T-helper 17 cell (primary cell): ENCODE results near the gene TAS1R1. TPM values are rescaled to one million over a fixed set of nuclear protein-coding genes. Genes with fewer than 3 reads are reported as not detected.

ENCODE experiments used
- ATAC-seq: fragments of 150-1000 bp; cut with Tn5 transposase; 2 replicates; pipeline ENCODE4 v1.10.0; 2021; ENCODE audit warnings: mild to moderate bottlenecking, moderate library complexity
- DNase-seq, 3 donors: peaks; one replicate each; pipeline versions ENCODE4 v3.0.0 to v3.0.0-alpha.2; 2020 to 2021
- H3K9me3 ChIP-seq: one replicate; pipeline ENCODE4 v1.7.0; 2013; ENCODE audit warnings: low read length, mild to moderate bottlenecking; ENCODE audit not compliant: control insufficient read depth, poor library complexity, severe bottlenecking
- H3K27ac Mint-ChIP-seq: one replicate; pipeline ENCODE4 v1.8.0; 2022; ENCODE audit warnings: mild to moderate bottlenecking, moderate library complexity, mixed read lengths
- H3K27me3 Mint-ChIP-seq: one replicate; pipeline ENCODE4 v1.8.0; 2022; ENCODE audit warnings: mixed read lengths
- H3K36me3 Mint-ChIP-seq: one replicate; pipeline ENCODE4 v1.8.0; 2022; ENCODE audit warnings: low read depth, mixed read lengths
- H3K4me1 Mint-ChIP-seq: one replicate; pipeline ENCODE4 v1.8.0; 2022; ENCODE audit warnings: mild to moderate bottlenecking, mixed read lengths
- H3K4me3 Mint-ChIP-seq: one replicate; pipeline ENCODE4 v1.8.0; 2022; ENCODE audit warnings: mild to moderate bottlenecking, moderate library complexity, mixed read lengths
- total RNA-seq, 4 donors: library from RNA in 2 of 4; stranded (reverse) in 2 of 4; gene quantifications; one replicate each; pipeline ENCODE4 v1.2.3 and lab custom pipeline; 2022 to 2026

Gene TAS1R1
- total RNA-seq, 2 donors from 2014 or later = not detected

DNA sequence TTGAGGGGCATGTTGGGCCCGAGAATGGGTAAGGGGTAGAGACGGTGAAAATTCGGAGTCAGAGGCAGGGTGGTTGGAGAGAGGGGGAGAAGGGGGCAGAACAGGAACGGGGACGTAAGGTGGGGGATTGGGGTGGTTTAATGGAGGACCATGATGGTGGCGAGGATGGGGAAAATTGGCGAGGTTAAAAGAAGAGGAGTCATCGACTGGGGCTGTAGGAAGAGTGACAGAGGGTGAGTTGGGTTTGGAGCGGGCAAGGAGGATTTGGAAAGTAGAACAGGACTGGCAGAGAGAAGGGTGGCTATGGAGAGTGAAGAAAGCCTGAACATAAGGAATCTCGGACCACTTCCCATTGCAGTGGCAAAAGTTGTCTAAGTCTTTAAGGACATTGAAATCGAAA is 13.9 kb downstream of the TAS1R1 start:
- Mint-ChIP-seq H3K36me3 (peaks cover 3% of the 10 kb centered on the region), H3K4me3 (no peak overlapping the region), H3K27ac (no peak overlapping the region), H3K27me3 (no peaks in the 10 kb centered on the region), H3K4me1 (peaks cover 5% of the 10 kb centered on the region)
- DNase-seq (no peak), ATAC-seq (no peak)
- no peaks in the 10 kb centered on the region for H3K9me3 ChIP-seq

- H3K36me3 Mint-ChIP-seq = peaks cover 3% of the 10 kb centered on the region
- DNase-seq = no peak
Measured at GRCh38 chr1:6570100-6570499, 15.0 kb downstream of the TAS1R1 start.

GRCh38 chr1:6570987-6571386 is 15.9 kb downstream of the TAS1R1 start:
- Mint-ChIP-seq H3K27me3 (no peaks in the 10 kb centered on the region), H3K4me3 (no peak overlapping the region), H3K36me3 (peaks cover 3% of the 10 kb centered on the region), H3K4me1 (peaks cover 5% of the 10 kb centered on the region), H3K27ac (no peak overlapping the region)
- H3K9me3 ChIP-seq = no peaks in the 10 kb centered on the region
- DNase-seq (no peak), ATAC-seq (no peak)

More at GRCh38 chr1:6570100-6570499, 15.0 kb downstream of the TAS1R1 start:
- no peaks in the 10 kb centered on the region for H3K9me3 ChIP-seq
- Mint-ChIP-seq H3K4me1 (peaks cover 5% of the 10 kb centered on the region), H3K27me3 (no peaks in the 10 kb centered on the region), H3K4me3 (no peak overlapping the region), H3K27ac (no peak overlapping the region)
- no peak for ATAC-seq

DNA sequence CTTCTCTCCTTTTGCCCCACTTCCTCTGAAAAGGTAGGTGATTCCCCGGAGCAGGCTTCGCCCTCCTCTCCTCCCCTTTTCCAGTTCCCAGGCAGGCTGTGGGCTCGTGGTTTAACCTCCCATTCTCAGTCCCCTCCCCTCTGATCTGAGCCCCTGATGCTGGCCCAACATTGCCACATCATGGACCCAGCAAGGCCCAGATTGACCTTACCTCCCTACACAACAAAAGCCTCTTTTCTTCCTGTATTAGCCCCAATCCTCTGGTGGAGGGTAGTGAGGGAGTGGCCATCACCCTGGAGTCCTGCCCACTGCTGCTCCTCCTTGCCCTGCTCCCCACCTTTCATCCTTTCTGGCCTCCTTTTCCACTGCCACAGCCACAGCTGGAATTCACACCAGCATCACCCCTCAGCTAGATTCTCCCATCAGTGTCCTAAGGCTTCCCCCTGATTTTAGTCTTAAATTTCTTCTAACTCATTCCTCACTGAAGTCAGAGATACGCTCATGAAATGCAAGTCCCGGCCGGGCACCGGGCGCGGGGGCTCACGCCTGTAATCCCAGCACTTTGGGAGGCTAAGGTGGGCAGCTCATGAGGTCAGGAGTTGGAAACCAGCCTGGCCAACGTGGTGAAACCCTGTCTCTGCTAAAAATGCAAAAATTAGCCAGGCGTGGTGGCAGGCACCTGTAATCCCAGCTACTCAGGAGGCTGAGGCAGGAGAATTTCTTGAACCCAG is 17.7 kb downstream of the TAS1R1 start:
- H3K9me3 ChIP-seq = no peaks in the 10 kb centered on the region
- ATAC-seq (no peak), DNase-seq (no peak)
- no peaks in the 10 kb centered on the region for H3K27me3 Mint-ChIP-seq
- H3K27ac Mint-ChIP-seq = peak overlapping the region; percentile 16
- H3K36me3 Mint-ChIP-seq = peaks cover 3% of the 10 kb centered on the region
- H3K4me1 Mint-ChIP-seq = peaks cover 5% of the 10 kb centered on the region
- H3K4me3 Mint-ChIP-seq = no peak overlapping the region

- no peak overlapping the region for H3K4me3 Mint-ChIP-seq
Measured at GRCh38 chr1:6574025-6574620, 19.0 kb downstream of the TAS1R1 start.

GRCh38 chr1:6574818-6575217 is 19.7 kb downstream of the TAS1R1 start:
- no peak overlapping the region for H3K27ac Mint-ChIP-seq
- no peak for ATAC-seq
- DNase-seq = no peak
- no peaks in the 10 kb centered on the region for H3K9me3 ChIP-seq
- H3K27me3 Mint-ChIP-seq = no peaks in the 10 kb centered on the region
- H3K36me3 Mint-ChIP-seq = peaks cover 3% of the 10 kb centered on the region
- no peak overlapping the region for H3K4me3 Mint-ChIP-seq
- H3K4me1 Mint-ChIP-seq = peaks cover 12% of the 10 kb centered on the region

More at GRCh38 chr1:6574025-6574620, 19.0 kb downstream of the TAS1R1 start:
- Mint-ChIP-seq H3K27ac (no peak overlapping the region), H3K36me3 (peaks cover 3% of the 10 kb centered on the region), H3K4me1 (peaks cover 8% of the 10 kb centered on the region), H3K27me3 (no peaks in the 10 kb centered on the region)
- ATAC-seq (no peak), DNase-seq (no peak)
- no peaks in the 10 kb centered on the region for H3K9me3 ChIP-seq

- Mint-ChIP-seq H3K27ac (no peak overlapping the region), H3K4me1 (peaks cover 28% of the 10 kb centered on the region), H3K27me3 (no peaks in the 10 kb centered on the region), H3K36me3 (no peaks in the 10 kb centered on the region), H3K4me3 (no peak overlapping the region)
- H3K9me3 ChIP-seq = no peaks in the 10 kb centered on the region
- no peak for ATAC-seq
- DNase-seq = no peak
Measured at GRCh38 chr1:6577831-6578525, 22.9 kb downstream of the TAS1R1 start.

GRCh38 chr1:6578624-6579373 is 23.7 kb downstream of the TAS1R1 start:
- H3K36me3 Mint-ChIP-seq = no peaks in the 10 kb centered on the region
- H3K4me3 Mint-ChIP-seq = peak overlapping the region; percentile 96
- H3K9me3 ChIP-seq = no peaks in the 10 kb centered on the region
- no peaks in the 10 kb centered on the region for H3K27me3 Mint-ChIP-seq
- peaks cover 28% of the 10 kb centered on the region for H3K4me1 Mint-ChIP-seq
- peak overlapping the region; percentile 95 for H3K27ac Mint-ChIP-seq
- DNase-seq (no peak), ATAC-seq (no peak)

- H3K27me3 Mint-ChIP-seq = no peaks in the 10 kb centered on the region
- ATAC-seq (peak; percentile 99), DNase-seq (peak; percentile 94 to 96 (median 95))
- H3K4me1 Mint-ChIP-seq = peaks cover 30% of the 10 kb centered on the region
- no peaks in the 10 kb centered on the region for H3K36me3 Mint-ChIP-seq
- peak within 1 kb of the TSS; percentile 96 for H3K4me3 Mint-ChIP-seq
- peak within 1 kb of the TSS; percentile 95 for H3K27ac Mint-ChIP-seq
- no peaks in the 10 kb centered on the region for H3K9me3 ChIP-seq
Measured at GRCh38 chr1:6579374-6580118, 24.4 kb downstream of the TAS1R1 start, which contains the start of gene ZBTB48. ZBTB48 (plus strand) TSS chr1:6579994; CDS start chr1:6580610, 616 bp downstream.

DNA sequence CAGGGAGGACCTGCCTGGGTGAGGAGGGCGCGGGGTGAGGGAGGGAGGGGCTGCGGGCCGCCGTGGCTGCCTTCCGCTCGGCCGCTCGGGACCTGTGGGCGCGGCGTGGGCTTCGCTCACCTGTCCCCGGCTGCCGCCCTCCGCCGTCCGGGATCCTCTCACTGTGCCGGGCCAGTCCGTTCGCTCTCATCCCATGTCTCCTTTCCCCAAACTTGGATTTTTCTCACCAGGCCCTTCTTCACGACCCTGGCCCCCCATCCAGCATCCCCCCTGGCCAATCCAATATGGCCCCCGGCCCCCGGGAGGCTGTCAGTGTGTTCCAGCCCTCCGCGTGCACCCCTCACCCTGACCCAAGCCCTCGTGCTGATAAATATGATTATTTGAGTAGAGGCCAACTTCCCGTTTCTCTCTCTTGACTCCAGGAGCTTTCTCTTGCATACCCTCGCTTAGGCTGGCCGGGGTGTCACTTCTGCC is 25.0 kb downstream of the TAS1R1 start:
- no peaks in the 10 kb centered on the region for H3K27me3 Mint-ChIP-seq
- ATAC-seq (peak; percentile 45), DNase-seq (no peak)
- peak overlapping the region; percentile 96 for H3K4me3 Mint-ChIP-seq
- H3K4me1 Mint-ChIP-seq = peaks cover 37% of the 10 kb centered on the region
- peak overlapping the region; percentile 95 for H3K27ac Mint-ChIP-seq
- H3K36me3 Mint-ChIP-seq = no peaks in the 10 kb centered on the region
- no peaks in the 10 kb centered on the region for H3K9me3 ChIP-seq

DNA sequence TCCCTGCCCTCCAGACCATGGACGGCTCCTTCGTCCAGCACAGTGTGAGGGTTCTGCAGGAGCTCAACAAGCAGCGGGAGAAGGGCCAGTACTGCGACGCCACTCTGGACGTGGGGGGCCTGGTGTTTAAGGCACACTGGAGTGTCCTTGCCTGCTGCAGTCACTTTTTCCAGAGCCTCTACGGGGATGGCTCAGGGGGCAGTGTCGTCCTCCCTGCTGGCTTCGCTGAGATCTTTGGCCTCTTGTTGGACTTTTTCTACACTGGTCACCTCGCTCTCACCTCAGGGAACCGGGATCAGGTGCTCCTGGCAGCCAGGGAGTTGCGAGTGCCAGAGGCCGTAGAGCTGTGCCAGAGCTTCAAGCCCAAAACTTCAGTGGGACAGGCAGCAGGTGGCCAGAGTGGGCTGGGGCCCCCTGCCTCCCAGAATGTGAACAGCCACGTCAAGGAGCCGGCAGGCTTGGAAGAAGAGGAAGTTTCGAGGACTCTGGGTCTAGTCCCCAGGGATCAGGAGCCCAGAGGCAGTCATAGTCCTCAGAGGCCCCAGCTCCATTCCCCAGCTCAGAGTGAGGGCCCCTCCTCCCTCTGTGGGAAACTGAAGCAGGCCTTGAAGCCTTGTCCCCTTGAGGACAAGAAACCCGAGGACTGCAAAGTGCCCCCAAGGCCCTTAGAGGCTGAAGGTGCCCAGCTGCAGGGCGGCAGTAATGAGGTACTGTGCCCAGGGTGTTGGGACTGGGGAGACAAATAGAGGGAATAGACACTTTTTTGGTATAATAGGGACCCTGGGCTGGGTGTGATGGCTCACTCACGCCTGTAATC is 25.7 kb downstream of the TAS1R1 start:
- Mint-ChIP-seq H3K27ac (peak overlapping the region; percentile 95), H3K4me3 (peak overlapping the region; percentile 96), H3K27me3 (no peaks in the 10 kb centered on the region), H3K4me1 (peaks cover 37% of the 10 kb centered on the region), H3K36me3 (no peaks in the 10 kb centered on the region)
- H3K9me3 ChIP-seq = no peaks in the 10 kb centered on the region
- no peak for ATAC-seq
- no peak for DNase-seq
